ENCODE data around the gene SGTA. TPM values are rescaled to one million over a fixed set of nuclear protein-coding genes. Genes with fewer than 3 reads are reported as not detected.

The SGTA gene
- total and polyA plus RNA-seq, 2 of the 13 experiments (the other 11 are each of a cell fraction or from before 2014, with no cell fraction given), result 43.9 to 47.4 TPM

DNA sequence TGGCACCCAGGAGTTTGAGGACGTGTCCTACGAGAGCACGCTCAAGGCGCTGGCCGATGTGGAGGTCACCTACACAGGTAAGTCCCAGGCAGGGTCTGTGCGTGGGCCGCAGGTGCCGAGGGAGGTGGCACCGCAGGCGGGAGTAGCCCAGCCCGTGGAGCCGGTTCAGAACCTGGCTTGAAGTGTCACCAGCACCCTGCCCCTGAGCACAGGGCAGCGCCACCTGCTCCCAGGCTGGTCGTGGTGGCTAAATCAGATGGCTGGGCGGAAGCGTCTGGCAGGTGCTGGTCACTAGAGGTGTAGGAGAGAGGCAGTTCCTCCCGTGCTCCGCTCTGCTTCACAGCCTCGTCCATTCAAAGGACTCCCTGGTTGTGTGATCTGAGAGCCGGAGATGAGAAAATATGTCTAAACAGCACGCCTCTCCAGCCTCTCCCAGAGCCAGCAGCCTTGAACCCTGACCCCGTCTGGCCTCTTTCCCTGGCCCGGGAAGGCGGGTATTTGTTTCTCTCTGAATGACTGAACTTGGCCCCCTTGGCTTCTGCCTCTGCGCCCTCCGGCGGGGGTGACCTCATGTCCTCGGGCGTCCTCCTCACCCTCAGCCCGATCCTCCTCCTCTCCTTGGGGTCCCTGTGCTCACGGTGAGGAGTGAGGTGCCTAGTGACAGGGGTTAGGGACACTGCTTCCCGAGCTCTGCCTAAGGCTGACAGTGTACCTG is 7.6 kb upstream of the SGTA start (continued):
- TF ChIP-seq, protein P1, sequence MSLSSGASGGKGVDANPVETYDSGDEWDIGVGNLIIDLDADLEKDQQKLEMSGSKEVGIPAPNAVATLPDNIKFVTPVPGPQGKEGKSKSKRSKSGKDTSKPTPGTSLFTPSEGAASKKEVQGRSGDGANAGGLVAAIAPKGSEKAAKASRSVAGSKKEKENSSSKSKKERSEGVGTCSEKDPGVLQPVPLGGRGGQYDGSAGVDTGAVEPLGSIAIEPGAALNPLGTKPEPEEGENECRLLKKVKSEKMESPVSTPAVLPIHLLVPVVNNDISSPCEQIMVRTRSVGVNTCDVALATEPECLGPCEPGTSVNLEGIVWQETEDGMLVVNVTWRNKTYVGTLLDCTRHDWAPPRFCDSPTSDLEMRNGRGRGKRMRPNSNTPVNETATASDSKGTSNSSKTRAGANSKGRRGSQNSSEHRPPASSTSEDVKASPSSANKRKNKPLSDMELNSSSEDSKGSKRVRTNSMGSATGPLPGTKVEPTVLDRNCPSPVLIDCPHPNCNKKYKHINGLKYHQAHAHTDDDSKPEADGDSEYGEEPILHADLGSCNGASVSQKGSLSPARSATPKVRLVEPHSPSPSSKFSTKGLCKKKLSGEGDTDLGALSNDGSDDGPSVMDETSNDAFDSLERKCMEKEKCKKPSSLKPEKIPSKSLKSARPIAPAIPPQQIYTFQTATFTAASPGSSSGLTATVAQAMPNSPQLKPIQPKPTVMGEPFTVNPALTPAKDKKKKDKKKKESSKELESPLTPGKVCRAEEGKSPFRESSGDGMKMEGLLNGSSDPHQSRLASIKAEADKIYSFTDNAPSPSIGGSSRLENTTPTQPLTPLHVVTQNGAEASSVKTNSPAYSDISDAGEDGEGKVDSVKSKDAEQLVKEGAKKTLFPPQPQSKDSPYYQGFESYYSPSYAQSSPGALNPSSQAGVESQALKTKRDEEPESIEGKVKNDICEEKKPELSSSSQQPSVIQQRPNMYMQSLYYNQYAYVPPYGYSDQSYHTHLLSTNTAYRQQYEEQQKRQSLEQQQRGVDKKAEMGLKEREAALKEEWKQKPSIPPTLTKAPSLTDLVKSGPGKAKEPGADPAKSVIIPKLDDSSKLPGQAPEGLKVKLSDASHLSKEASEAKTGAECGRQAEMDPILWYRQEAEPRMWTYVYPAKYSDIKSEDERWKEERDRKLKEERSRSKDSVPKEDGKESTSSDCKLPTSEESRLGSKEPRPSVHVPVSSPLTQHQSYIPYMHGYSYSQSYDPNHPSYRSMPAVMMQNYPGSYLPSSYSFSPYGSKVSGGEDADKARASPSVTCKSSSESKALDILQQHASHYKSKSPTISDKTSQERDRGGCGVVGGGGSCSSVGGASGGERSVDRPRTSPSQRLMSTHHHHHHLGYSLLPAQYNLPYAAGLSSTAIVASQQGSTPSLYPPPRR (CRISPR knock-in tag; IDR thresholded peaks at IDR 0.05; ENCODE audit: borderline replicate concordance), result peak; percentile 84
- TF ChIP-seq FOXJ3 (CRISPR knock-in tag; IDR thresholded peaks at IDR 0.05; ENCODE audit: borderline replicate concordance), result no peak; the same call in 1 of the 2 replicates
- TF ChIP-seq YEATS4 (CRISPR knock-in tag; IDR thresholded peaks at IDR 0.05; ENCODE audit: borderline replicate concordance), result peak; percentile 72; the same call in 1 of the 2 replicates
- no peak for TF ChIP-seq GATAD1 (CRISPR knock-in tag; IDR thresholded peaks at IDR 0.05)
- peak; percentile 65; the same call in 1 of the 2 replicates for TF ChIP-seq RFXAP (CRISPR knock-in tag; IDR thresholded peaks at IDR 0.05; ENCODE audit: borderline replicate concordance)
- TF ChIP-seq ZNF546 (CRISPR knock-in tag; conservative IDR thresholded peaks at IDR 0.05), result no peak
- no peak for TF ChIP-seq POLR2AphosphoS2 (IDR thresholded peaks at IDR 0.05; ENCODE audit: low read depth, low read length)
- no peak for TF ChIP-seq SUZ12 (IDR thresholded peaks at IDR 0.05; ENCODE audit: low read depth, low read length)
- 0 out of 2 replicates have a peak, but pooled peaks have one; percentile 55 for TF ChIP-seq ZFP36L1 (CRISPR knock-in tag; IDR thresholded peaks at IDR 0.05)
- no peak; the same call in 1 of the 2 replicates for TF ChIP-seq PHF8 (CRISPR knock-in tag; IDR thresholded peaks at IDR 0.05)
- TF ChIP-seq MAFK (conservative IDR thresholded peaks at IDR 0.05 in 1 of 2, IDR thresholded peaks at IDR 0.05 in 1 of 2; ENCODE audit: low read length in 2 of 2), result no peak
- peak; percentile 68; the same call in 1 of the 2 replicates for TF ChIP-seq ZNF878 (CRISPR knock-in tag; IDR thresholded peaks at IDR 0.05)
- peak; percentile 70; the same call in 1 of the 2 replicates for TF ChIP-seq ZNF350 (CRISPR knock-in tag; IDR thresholded peaks at IDR 0.05; ENCODE audit: borderline replicate concordance, low read depth)
- TF ChIP-seq, protein P2, sequence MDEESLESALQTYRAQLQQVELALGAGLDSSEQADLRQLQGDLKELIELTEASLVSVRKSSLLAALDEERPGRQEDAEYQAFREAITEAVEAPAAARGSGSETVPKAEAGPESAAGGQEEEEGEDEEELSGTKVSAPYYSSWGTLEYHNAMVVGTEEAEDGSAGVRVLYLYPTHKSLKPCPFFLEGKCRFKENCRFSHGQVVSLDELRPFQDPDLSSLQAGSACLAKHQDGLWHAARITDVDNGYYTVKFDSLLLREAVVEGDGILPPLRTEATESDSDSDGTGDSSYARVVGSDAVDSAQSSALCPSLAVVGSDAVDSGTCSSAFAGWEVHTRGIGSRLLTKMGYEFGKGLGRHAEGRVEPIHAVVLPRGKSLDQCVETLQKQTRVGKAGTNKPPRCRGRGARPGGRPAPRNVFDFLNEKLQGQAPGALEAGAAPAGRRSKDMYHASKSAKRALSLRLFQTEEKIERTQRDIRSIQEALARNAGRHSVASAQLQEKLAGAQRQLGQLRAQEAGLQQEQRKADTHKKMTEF (CRISPR knock-in tag; IDR thresholded peaks at IDR 0.05), result peak; percentile 90
- TF ChIP-seq ZNF652 (CRISPR knock-in tag; IDR thresholded peaks at IDR 0.05; ENCODE audit: borderline replicate concordance, low read depth), result no peak
- no peak for TF ChIP-seq MIER2 (CRISPR knock-in tag; IDR thresholded peaks at IDR 0.05)
- TF ChIP-seq ZNF253 (CRISPR knock-in tag; IDR thresholded peaks at IDR 0.05; ENCODE audit: borderline replicate concordance), result no peak
- no peak for TF ChIP-seq EED (CRISPR knock-in tag; IDR thresholded peaks at IDR 0.05)
- TF ChIP-seq KLF11 (CRISPR knock-in tag; IDR thresholded peaks at IDR 0.05), result no peak
- TF ChIP-seq KLF12 (CRISPR knock-in tag; IDR thresholded peaks at IDR 0.05; ENCODE audit: borderline replicate concordance), result no peak
- peak; percentile 82 for TF ChIP-seq SOX5 (CRISPR knock-in tag; IDR thresholded peaks at IDR 0.05; ENCODE audit: borderline replicate concordance)
- TF ChIP-seq ZFX (CRISPR knock-in tag; IDR thresholded peaks at IDR 0.05; ENCODE audit: low read depth), result peak; percentile 50; the same call in 1 of the 2 replicates
- TF ChIP-seq, protein P3, sequence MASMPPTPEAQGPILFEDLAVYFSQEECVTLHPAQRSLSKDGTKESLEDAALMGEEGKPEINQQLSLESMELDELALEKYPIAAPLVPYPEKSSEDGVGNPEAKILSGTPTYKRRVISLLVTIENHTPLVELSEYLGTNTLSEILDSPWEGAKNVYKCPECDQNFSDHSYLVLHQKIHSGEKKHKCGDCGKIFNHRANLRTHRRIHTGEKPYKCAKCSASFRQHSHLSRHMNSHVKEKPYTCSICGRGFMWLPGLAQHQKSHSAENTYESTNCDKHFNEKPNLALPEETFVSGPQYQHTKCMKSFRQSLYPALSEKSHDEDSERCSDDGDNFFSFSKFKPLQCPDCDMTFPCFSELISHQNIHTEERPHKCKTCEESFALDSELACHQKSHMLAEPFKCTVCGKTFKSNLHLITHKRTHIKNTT (CRISPR knock-in tag; IDR thresholded peaks at IDR 0.05), result no peak
- 0 out of 2 replicates have a peak, but pooled peaks have one; percentile 27 for TF ChIP-seq ZNF121 (CRISPR knock-in tag; IDR thresholded peaks at IDR 0.05)

Data from HepG2 (cell line).